SK-N-SH treated with all-trans-retinoic acid at 6 μM for 48 hours (cell line): ENCODE data around the gene BBS9.

Experiments used
- ATAC-seq: fragments of 200-7000 bp; cut with Tn5 transposase; 3 replicates; pipeline ENCODE4 v1.9.1; 2020; ENCODE audit warnings: mild to moderate bottlenecking, moderate library complexity
- ARNTL ChIP-seq: fragments of 450-650 bp; formaldehyde crosslinking; IDR thresholded peaks from 2 replicates; pipeline ENCODE4 v1.5.0; 2020; ENCODE audit warnings: low read depth, mild to moderate bottlenecking, moderate library complexity, borderline replicate concordance
- BACH2 ChIP-seq: fragments of 250-450 bp; sonication (Bioruptor Pico); IDR thresholded peaks from 2 replicates; pipeline ENCODE4 v1.9.0; 2021; ENCODE audit warnings: mild to moderate bottlenecking, borderline replicate concordance
- CSRNP3 ChIP-seq: fragments of 250-450 bp; sonication (Bioruptor Pico); IDR thresholded peaks from 2 replicates; pipeline ENCODE4 v1.5.1; 2021; ENCODE audit warnings: mild to moderate bottlenecking, moderate library complexity
- ESRRG ChIP-seq: fragments of 250-450 bp; sonication (Bioruptor Pico); IDR thresholded peaks from 2 replicates; pipeline ENCODE4 v1.6.1; 2021; ENCODE audit warnings: mild to moderate bottlenecking
- GLIS3 ChIP-seq: fragments of 250-450 bp; sonication (Bioruptor Pico); IDR thresholded peaks from 2 replicates; pipeline ENCODE4 v1.5.0; 2020; ENCODE audit warnings: mild to moderate bottlenecking, moderate library complexity
- ISL1 ChIP-seq: fragments of 250-450 bp; sonication (Bioruptor Pico); IDR thresholded peaks from 2 replicates; pipeline ENCODE4 v2.1.2; 2022; ENCODE audit warnings: mild to moderate bottlenecking, moderate library complexity
- OSR1 ChIP-seq: fragments of 250-450 bp; sonication (Bioruptor Pico); IDR thresholded peaks from 2 replicates; pipeline ENCODE4 v1.8.0; 2022; ENCODE audit warnings: moderate library complexity, mild to moderate bottlenecking, inconsistent platforms
- POU6F1 ChIP-seq: fragments of 250-450 bp; sonication (Bioruptor Pico); IDR thresholded peaks from 2 replicates; pipeline ENCODE4 v1.8.0; 2021; ENCODE audit warnings: low read depth, mild to moderate bottlenecking, moderate library complexity, borderline replicate concordance
- PPARA ChIP-seq: fragments of 250-450 bp; sonication (Bioruptor Pico); IDR thresholded peaks from 2 replicates; pipeline ENCODE4 v1.5.0; 2020; ENCODE audit warnings: mild to moderate bottlenecking, borderline replicate concordance
- RARB ChIP-seq: fragments of 250-450 bp; sonication (Bioruptor Pico); IDR thresholded peaks from 2 replicates; pipeline ENCODE4 v1.8.0; 2021; ENCODE audit warnings: mild to moderate bottlenecking, moderate library complexity
- SNAI2 ChIP-seq: fragments of 250-450 bp; sonication (Bioruptor Pico); IDR thresholded peaks from 2 replicates; pipeline ENCODE4 v1.5.0; 2020; ENCODE audit warnings: mild to moderate bottlenecking, moderate library complexity
- TCF4 ChIP-seq: fragments of 250-450 bp; sonication (Bioruptor Pico); IDR thresholded peaks from 2 replicates; pipeline ENCODE4 v1.8.0; 2021; ENCODE audit warnings: mild to moderate bottlenecking, moderate library complexity, borderline replicate concordance
- TOX ChIP-seq: fragments of 250-450 bp; sonication (Bioruptor Pico); IDR thresholded peaks from 2 replicates; pipeline ENCODE4 v1.8.0; 2021; ENCODE audit warnings: mild to moderate bottlenecking, moderate library complexity, borderline replicate concordance
- TSHZ2 ChIP-seq: fragments of 250-450 bp; sonication (Bioruptor Pico); IDR thresholded peaks from 2 replicates; pipeline ENCODE4 v1.5.0; 2020; ENCODE audit warnings: mild to moderate bottlenecking, moderate library complexity
- ZC3H10 ChIP-seq: fragments of 250-450 bp; sonication (Bioruptor Pico); IDR thresholded peaks from 2 replicates; pipeline ENCODE4 v1.5.1; 2021; ENCODE audit warnings: mild to moderate bottlenecking, moderate library complexity
- ZFP30 ChIP-seq: fragments of 450-650 bp; formaldehyde crosslinking; IDR thresholded peaks from 2 replicates; pipeline ENCODE4 v1.5.0; 2022; ENCODE audit warnings: mild to moderate bottlenecking, moderate library complexity
- ZNF565 ChIP-seq: fragments of 450-650 bp; formaldehyde crosslinking; conservative IDR thresholded peaks from 2 replicates; pipeline ENCODE4 v1.5.0; 2020; ENCODE audit warnings: low read depth, mild to moderate bottlenecking, moderate library complexity
- ZNF70 ChIP-seq: fragments of 450-650 bp; formaldehyde crosslinking; IDR thresholded peaks from 2 replicates; pipeline ENCODE4 v1.5.0; 2020; ENCODE audit warnings: mild to moderate bottlenecking, moderate library complexity

BBS9 gene

GRCh38 chr7:33639552-33640197, 510.3 kb downstream of the BBS9 start (continued):
- no peak for TF ChIP-seq POU6F1 (CRISPR knock-in tag)
- no peak for TF ChIP-seq PPARA (CRISPR knock-in tag)

- TF ChIP-seq GLIS3 (no peak), ZFP30 (CRISPR knock-in tag) (no peak), SNAI2 (no peak), TCF4 (no peak), RARB (CRISPR knock-in tag) (no peak), ZNF565 (CRISPR knock-in tag) (no peak), PPARA (CRISPR knock-in tag) (no peak), ZC3H10 (CRISPR knock-in tag) (no peak), BACH2 (no peak)
- no peak for ATAC-seq
These were observed 511.4 kb downstream of the BBS9 start for GRCh38 chr7:33640741-33641140.

GRCh38 chr7:33642312-33642711, 512.9 kb downstream of the BBS9 start:
- no peak for TF ChIP-seq ARNTL (CRISPR knock-in tag)
- no peak for ATAC-seq

GRCh38 chr7:33643530-33643929, 514.2 kb downstream of the BBS9 start:
- TF ChIP-seq ESRRG: no peak

GRCh38 chr7:33644489-33644888, 515.1 kb downstream of the BBS9 start:
- no peak for ATAC-seq
- TF ChIP-seq TSHZ2 (CRISPR knock-in tag) (no peak), TOX (CRISPR knock-in tag) (no peak), ZNF565 (CRISPR knock-in tag) (no peak), ZNF70 (CRISPR knock-in tag) (no peak), GLIS3 (no peak), BACH2 (no peak), PPARA (CRISPR knock-in tag) (no peak), ZC3H10 (CRISPR knock-in tag) (no peak), POU6F1 (CRISPR knock-in tag) (no peak), ISL1 (no peak)

More at GRCh38 chr7:33643530-33643929, 514.2 kb downstream of the BBS9 start:
- ATAC-seq: no peak

GRCh38 chr7:33645104-33645503, 515.7 kb downstream of the BBS9 start:
- peak; percentile 32 for ATAC-seq
- TF ChIP-seq OSR1 (CRISPR knock-in tag) (no peak), CSRNP3 (no peak), POU6F1 (CRISPR knock-in tag) (no peak), ZC3H10 (CRISPR knock-in tag) (no peak), ZFP30 (CRISPR knock-in tag) (no peak)
